Progenitor cell of endocrine pancreas (in vitro differentiated cells): ENCODE measurements around the gene DLGAP3. TPM values are rescaled to one million over a fixed set of nuclear protein-coding genes. Genes with fewer than 3 reads are reported as not detected.
A peak's percentile ranks its signal among the peaks of the same experiment; 100 is the strongest.

ENCODE experiments used
- DNase-seq: peaks from one replicate; pipeline ENCODE4 v3.0.0; 2021; ENCODE audit warnings: low spot score; ENCODE audit not compliant: unreplicated experiment
- H3K27ac Mint-ChIP-seq: 2 replicates; pipeline ENCODE4 v1.8.0; 2021; ENCODE audit warnings: mild to moderate bottlenecking, moderate library complexity, mixed read lengths
- H3K27me3 Mint-ChIP-seq: 2 replicates; pipeline ENCODE4 v1.8.0; 2021; ENCODE audit warnings: mixed read lengths
- H3K36me3 Mint-ChIP-seq: 2 replicates; pipeline ENCODE4 v1.8.0; 2022; ENCODE audit warnings: mixed read lengths; ENCODE audit not compliant: insufficient read depth
- H3K4me1 Mint-ChIP-seq: 2 replicates; pipeline ENCODE4 v1.8.0; 2021; ENCODE audit warnings: low read depth, mixed read lengths
- H3K4me3 Mint-ChIP-seq: 2 replicates; pipeline ENCODE4 v1.8.0; 2021; ENCODE audit warnings: low read depth, mild to moderate bottlenecking, moderate library complexity, mixed read lengths
- H3K9me3 Mint-ChIP-seq: 2 replicates; pipeline ENCODE4 v1.8.0; 2021; ENCODE audit warnings: low read depth, mixed read lengths
- total RNA-seq: library from RNA; stranded (reverse); gene quantifications from 2 replicates; pipeline ENCODE4 v1.2.1, GENCODE V29; 2021
- TF ChIP-seq, protein P1 (sequence below): fragments of 200-600 bp; sonication (generic); IDR thresholded peaks from one replicate; pipeline ENCODE4 v1.5.0; 2021; ENCODE audit warnings: antibody characterized with exemption, mild to moderate bottlenecking; ENCODE audit not compliant: unreplicated experiment

The DLGAP3 gene
- total RNA-seq, 1 donor from 2014 or later, result 1.3 TPM

DNA sequence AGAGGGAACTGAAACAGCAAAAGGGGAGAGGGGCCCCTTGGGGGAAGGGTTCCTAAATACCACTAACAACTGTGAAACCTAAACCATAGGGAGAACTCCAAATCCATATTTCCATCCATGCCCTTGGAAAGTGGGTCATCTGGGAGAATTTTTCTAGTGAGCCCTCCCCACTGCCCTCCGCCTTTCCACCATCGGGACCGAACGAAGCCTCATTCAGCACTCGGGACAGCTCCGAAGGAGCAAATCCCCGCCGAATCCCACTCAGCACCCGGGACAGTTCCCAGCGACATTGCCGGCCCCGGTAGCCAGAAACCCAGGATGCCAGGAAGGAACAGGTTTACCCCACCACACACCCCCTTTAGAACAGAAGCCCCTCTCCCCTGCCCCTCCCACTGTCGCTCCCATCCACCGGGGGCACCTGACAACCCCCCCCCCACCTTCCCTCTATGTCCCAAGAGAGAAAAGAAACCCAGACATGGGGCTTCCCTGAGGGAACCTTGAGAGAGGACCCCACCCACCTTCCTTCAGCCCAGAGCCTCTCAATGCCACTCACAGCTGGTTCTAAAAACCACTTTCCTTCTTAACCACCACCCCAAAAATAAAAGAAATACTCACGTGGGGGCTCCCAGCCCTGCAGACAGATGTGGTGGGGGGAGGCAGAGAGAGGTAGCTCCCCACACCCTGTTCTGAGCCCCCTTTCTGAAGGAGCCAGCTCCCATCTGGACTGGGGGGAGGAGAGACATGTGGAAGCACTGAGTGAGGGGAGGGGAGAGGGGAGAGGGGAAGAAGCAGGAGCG lies 4.5 kb downstream of the DLGAP3 start:
- TF ChIP-seq, protein P1, sequence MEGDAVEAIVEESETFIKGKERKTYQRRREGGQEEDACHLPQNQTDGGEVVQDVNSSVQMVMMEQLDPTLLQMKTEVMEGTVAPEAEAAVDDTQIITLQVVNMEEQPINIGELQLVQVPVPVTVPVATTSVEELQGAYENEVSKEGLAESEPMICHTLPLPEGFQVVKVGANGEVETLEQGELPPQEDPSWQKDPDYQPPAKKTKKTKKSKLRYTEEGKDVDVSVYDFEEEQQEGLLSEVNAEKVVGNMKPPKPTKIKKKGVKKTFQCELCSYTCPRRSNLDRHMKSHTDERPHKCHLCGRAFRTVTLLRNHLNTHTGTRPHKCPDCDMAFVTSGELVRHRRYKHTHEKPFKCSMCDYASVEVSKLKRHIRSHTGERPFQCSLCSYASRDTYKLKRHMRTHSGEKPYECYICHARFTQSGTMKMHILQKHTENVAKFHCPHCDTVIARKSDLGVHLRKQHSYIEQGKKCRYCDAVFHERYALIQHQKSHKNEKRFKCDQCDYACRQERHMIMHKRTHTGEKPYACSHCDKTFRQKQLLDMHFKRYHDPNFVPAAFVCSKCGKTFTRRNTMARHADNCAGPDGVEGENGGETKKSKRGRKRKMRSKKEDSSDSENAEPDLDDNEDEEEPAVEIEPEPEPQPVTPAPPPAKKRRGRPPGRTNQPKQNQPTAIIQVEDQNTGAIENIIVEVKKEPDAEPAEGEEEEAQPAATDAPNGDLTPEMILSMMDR, result no peak
- H3K27me3 Mint-ChIP-seq, result peaks cover 87% of the 10 kb centered on the region
- H3K36me3 Mint-ChIP-seq, result no peaks in the 10 kb centered on the region
- no peak overlapping the region for H3K4me3 Mint-ChIP-seq
- DNase-seq, result peak; percentile 86
- H3K27ac Mint-ChIP-seq, result no peak overlapping the region
- no peaks in the 10 kb centered on the region for H3K9me3 Mint-ChIP-seq
- peaks cover 2% of the 10 kb centered on the region for H3K4me1 Mint-ChIP-seq

DNA sequence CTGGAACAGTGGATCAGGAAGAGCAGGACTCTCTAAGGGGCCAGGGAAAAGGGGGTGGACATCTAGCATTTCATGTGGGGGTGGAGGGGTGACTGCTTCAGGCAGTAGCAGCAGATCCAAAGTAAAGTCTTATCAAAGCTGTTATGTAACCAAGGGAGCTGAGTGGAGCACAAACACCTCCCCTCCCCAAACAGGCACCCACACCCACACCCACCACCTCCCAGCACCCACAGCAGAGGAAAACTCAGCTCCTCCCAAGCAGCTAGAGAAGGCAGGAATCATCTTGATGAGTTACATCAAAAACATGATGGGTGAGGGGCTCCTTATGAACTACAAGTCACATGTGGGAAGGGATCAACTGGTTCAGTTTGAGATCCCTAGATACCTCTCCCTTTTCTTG lies 6.0 kb downstream of the DLGAP3 start:
- Mint-ChIP-seq H3K27me3 (peaks cover 86% of the 10 kb centered on the region), H3K9me3 (no peaks in the 10 kb centered on the region), H3K27ac (no peak overlapping the region), H3K4me3 (no peak overlapping the region), H3K4me1 (no peaks in the 10 kb centered on the region), H3K36me3 (no peaks in the 10 kb centered on the region)
- TF ChIP-seq, protein P1, result no peak
- no peak for DNase-seq

DNA sequence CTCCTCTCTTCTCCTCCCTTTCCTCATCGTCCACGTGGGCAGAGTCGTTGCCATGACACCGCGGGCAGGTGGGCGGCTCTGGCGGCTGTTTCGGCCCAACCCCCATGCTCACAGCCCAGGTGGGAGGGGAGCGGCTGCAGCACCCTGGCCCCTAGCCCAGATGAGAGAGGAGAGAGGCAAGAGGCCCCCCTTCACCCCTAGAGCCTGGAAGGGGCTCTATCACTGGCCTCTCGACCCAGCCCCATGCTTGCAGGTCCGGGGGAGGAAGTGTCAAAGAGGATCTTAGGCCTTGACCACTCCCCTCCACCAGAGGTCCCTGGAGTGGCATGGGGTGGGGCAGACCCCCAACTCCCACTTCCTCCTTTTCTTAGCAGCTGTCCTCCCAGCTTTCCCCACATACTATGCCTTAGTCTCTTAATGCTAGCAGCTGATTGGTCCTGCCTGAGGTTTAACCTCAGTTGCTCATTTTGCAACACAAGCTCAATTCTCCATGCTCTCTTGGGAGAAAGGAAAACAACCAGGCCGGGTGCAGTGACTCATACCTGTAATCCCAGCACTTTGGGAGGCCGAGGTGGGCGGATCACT lies 10.4 kb downstream of the DLGAP3 start:
- peaks cover 51% of the 10 kb centered on the region for H3K27me3 Mint-ChIP-seq
- no peak overlapping the region for H3K4me3 Mint-ChIP-seq
- H3K36me3 Mint-ChIP-seq, result no peaks in the 10 kb centered on the region

DNA sequence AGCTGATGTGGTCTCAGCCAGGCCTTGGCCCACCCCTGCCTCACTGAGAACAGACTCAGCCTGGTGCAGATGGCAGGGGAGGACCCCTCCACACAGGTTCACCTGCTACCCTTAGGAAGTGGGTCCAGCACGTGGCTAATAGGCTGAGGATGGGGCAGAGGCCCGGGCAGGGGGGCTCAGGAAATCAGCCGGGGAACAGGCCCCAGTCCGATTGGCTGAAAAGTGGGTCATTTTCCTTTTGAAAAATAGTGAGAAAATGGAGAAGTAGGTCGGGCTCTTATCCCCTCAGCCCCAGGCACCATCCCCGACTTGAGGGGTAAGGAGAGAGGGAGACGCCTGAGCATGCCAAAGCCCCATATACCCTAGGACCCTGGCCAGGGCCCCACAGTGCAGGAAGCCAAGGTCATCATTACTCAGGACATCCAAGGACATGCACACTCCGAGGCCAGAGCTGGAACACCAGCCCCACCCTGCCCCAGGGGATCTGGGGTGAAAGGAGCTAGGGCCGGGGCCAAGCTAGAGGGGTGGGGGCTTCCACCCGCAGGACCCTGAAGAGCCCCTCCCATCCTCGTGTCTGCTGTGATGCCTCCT lies 11.0 kb downstream of the DLGAP3 start:
- DNase-seq, result no peak
- H3K9me3 Mint-ChIP-seq, result no peaks in the 10 kb centered on the region
- H3K27me3 Mint-ChIP-seq, result peaks cover 49% of the 10 kb centered on the region
- no peak overlapping the region for H3K27ac Mint-ChIP-seq
- no peaks in the 10 kb centered on the region for H3K4me1 Mint-ChIP-seq
- H3K36me3 Mint-ChIP-seq, result no peaks in the 10 kb centered on the region
- H3K4me3 Mint-ChIP-seq, result no peak overlapping the region
- TF ChIP-seq, protein P1, result no peak

More for the DNA sequence above, 10.4 kb downstream of the DLGAP3 start:
- H3K27ac Mint-ChIP-seq, result no peak overlapping the region
- TF ChIP-seq, protein P1, result no peak
- DNase-seq, result no peak
- no peaks in the 10 kb centered on the region for H3K4me1 Mint-ChIP-seq
- no peaks in the 10 kb centered on the region for H3K9me3 Mint-ChIP-seq

DNA sequence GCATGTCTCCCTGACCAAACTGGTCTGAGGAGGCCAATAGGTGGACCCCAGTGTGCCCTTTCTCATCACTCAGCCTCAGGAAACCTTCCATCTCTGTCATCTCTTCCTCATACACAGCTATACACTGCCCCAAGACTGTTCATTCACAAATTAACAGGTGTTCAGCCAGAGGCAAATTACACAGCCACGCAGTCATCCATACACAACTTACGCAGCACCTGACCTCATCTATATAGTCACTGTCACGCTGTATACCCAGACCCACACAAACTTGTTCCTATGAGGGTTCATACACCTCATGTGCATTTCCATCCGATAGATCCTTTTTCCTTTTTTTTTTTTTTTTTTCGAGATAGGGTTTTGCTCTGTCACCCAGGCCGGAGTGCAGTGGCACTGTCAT lies 12.4 kb downstream of the DLGAP3 start:
- DNase-seq, result no peak
- TF ChIP-seq, protein P1, result no peak
- peaks cover 42% of the 10 kb centered on the region for H3K27me3 Mint-ChIP-seq
- H3K36me3 Mint-ChIP-seq, result no peaks in the 10 kb centered on the region
- no peak overlapping the region for H3K4me3 Mint-ChIP-seq
- H3K9me3 Mint-ChIP-seq, result no peaks in the 10 kb centered on the region
- no peaks in the 10 kb centered on the region for H3K4me1 Mint-ChIP-seq
- no peak overlapping the region for H3K27ac Mint-ChIP-seq
